Pancreas (tissue), 10 donors: ENCODE results near the gene CACNA2D3. TPM values are rescaled to one million over a fixed set of nuclear protein-coding genes. Genes with fewer than 3 reads are reported as not detected.

ENCODE experiments used
- ATAC-seq, 4 donors: fragments of 200-7000 bp; cut with Tn5 transposase; one replicate each; pipeline versions ENCODE4 v1.8.0 to v1.9.1; 2020; ENCODE audit warnings: mild to moderate bottlenecking in 4 of 4, moderate library complexity in 4 of 4
- DNase-seq, 6 donors: peaks; one replicate each; pipeline ENCODE4 v3.0.0-alpha.2; 2020
- FAIRE-seq: peaks from 2 replicates; lab custom pipeline; 2012; peaks lifted over from hg19 to GRCh38; lab: Jason Lieb, UNC
- H3K27ac ChIP-seq, 4 donors: fragments of 200-600 bp; sonication (generic); 1 replicate in 3 of 4; 2 replicates in 1 of 4; pipeline versions ENCODE4 v1.5.0 to v1.8.0; 2020
- H3K27me3 ChIP-seq, 4 donors: fragments of 200-600 bp; one replicate each; pipeline ENCODE4 v1.8.0; 2021
- H3K36me3 ChIP-seq, 3 donors: fragments of 200-600 bp; sonication (generic) in 1 of 3; one replicate each; pipeline versions ENCODE4 v1.5.0 to v1.8.0; 2020 to 2021
- H3K4me1 ChIP-seq, 3 donors: fragments of 200-600 bp; one replicate each; pipeline ENCODE4 v1.8.0; 2021
- H3K4me3 ChIP-seq, 4 donors: fragments of 200-600 bp; sonication (generic) in 2 of 4; one replicate each; pipeline versions ENCODE4 v1.5.0 to v1.8.0; 2020 to 2021
- H3K9me3 ChIP-seq, 4 donors: fragments of 200-600 bp; one replicate each; pipeline ENCODE4 v1.8.0; 2021
- CTCF ChIP-seq, 4 donors: fragments of 200-600 bp; sonication (generic) in 3 of 4; IDR thresholded peaks; one replicate each; pipeline versions ENCODE4 v1.5.0 to v1.8.0; 2021; ENCODE audit warnings: antibody characterized with exemption in 4 of 4
- WGBS, 2 donors: extraction: QIAGEN DNeasy Blood & Tissue Kit; methylation state at CpG; one replicate each; pipeline ENCODE4 v1.1.7; 2013; 5-methylcytosine and 5-hydroxymethylcytosine counted together
- intact Hi-C, 3 donors: fragments of 100-400 bp; cut with DNase I; formaldehyde crosslinking; loops; one replicate each; pipeline versions ENCODE4 v1.11.1 to v1.14.2; 2022
- polyA plus RNA-seq, 2 donors: library from polyadenylated mRNA; stranded (reverse); fragments of 200-250 nt; gene quantifications; one replicate each; pipeline ENCODE4 v1.2.3, GENCODE V29; 2013
- total RNA-seq, 6 donors: library from RNA; stranded (reverse); fragmentation: NEBNext Ultra II Directional in 4 of 6; extraction: Animal tissue kit (Norgen Biotek cat#: 25700) in 4 of 6; gene quantifications; one replicate each; pipeline versions ENCODE4 v1.2.1 to v1.2.4, GENCODE V29; 2021 to 2023
- donor health status: healthy with polysubstance abuse.
- donor health status: DM: no; HTN: no; CAD: no; lungs with moderate emphysema.
- donor health status: DM: no; HTN: no; CAD: no.
- donor health status: control.
- donor health status: control.
- donor health status: Bipolar disorder and iron deficiency.
- donor health status: DM: yes; HTN: yes; CAD: no.
- donor health status: DM: no; HTN: no; CAD: no.
- donor health status: DM: no; HTN: no; CAD: no.
- donor health status: DM: yes; HTN: yes; CAD: no.

CACNA2D3 gene
- total and polyA plus RNA-seq, 8 donors = 0.19 to 0.75 (median 0.37) TPM; not detected in 2

GRCh38 chr3:54706738-54707137, 584.4 kb downstream of the CACNA2D3 start:
- no peak for DNase-seq
- 91 to 96% methylated on average over 3 of the region's 3 CpGs for WGBS, 2 donors

GRCh38 chr3:54709785-54710184, 587.4 kb downstream of the CACNA2D3 start:
- Histone ChIP-seq H3K36me3 (no peaks in the 10 kb centered on the region), H3K4me3 (no peak overlapping the region), H3K27ac (no peak overlapping the region), H3K27me3 (no peaks in the 10 kb centered on the region), H3K4me1 (no peaks in the 10 kb centered on the region), H3K9me3 (no peaks in the 10 kb centered on the region)
- 75 to 86% methylated on average over 3 of the region's 3 CpGs for WGBS, 2 donors
- no peak for FAIRE-seq
- no peak for TF ChIP-seq CTCF (IDR thresholded peaks at IDR 0.05)
- ATAC-seq = no peak
- intact Hi-C loops = no loop called here
- no peak for DNase-seq

More at GRCh38 chr3:54706738-54707137, 584.4 kb downstream of the CACNA2D3 start:
- ATAC-seq (no peak), FAIRE-seq (no peak)
- intact Hi-C loops = no loop called here
- TF ChIP-seq CTCF (IDR thresholded peaks at IDR 0.05) = no peak
- Histone ChIP-seq H3K27me3 (no peaks in the 10 kb centered on the region), H3K4me3 (no peak overlapping the region), H3K4me1 (no peaks in the 10 kb centered on the region), H3K27ac (no peak overlapping the region), H3K36me3 (no peaks in the 10 kb centered on the region), H3K9me3 (no peaks in the 10 kb centered on the region)

- FAIRE-seq = no peak
- Histone ChIP-seq H3K27me3 (no peaks in the 10 kb centered on the region), H3K4me1 (no peaks in the 10 kb centered on the region), H3K27ac (no peak overlapping the region), H3K36me3 (no peaks in the 10 kb centered on the region), H3K4me3 (no peak overlapping the region), H3K9me3 (no peaks in the 10 kb centered on the region)
- intact Hi-C loops = no loop called here
- DNase-seq = no peak
- no peak for TF ChIP-seq CTCF (IDR thresholded peaks at IDR 0.05)
- WGBS, 2 donors = 63 to 70% methylated on average over 5 of the region's 5 CpGs
- ATAC-seq = no peak
Measured at GRCh38 chr3:54710954-54711353, 588.6 kb downstream of the CACNA2D3 start.

- H3K4me3 ChIP-seq = no peak overlapping the region
- no peak overlapping the region for H3K27ac ChIP-seq
- 61 to 66% methylated on average over 5 of the region's 5 CpGs for WGBS, 2 donors
- no peak for ATAC-seq
- H3K9me3 ChIP-seq = no peaks in the 10 kb centered on the region
- no peak for FAIRE-seq
- TF ChIP-seq CTCF (IDR thresholded peaks at IDR 0.05) = no peak
- no peaks in the 10 kb centered on the region for H3K27me3 ChIP-seq
- H3K36me3 ChIP-seq = no peaks in the 10 kb centered on the region
- H3K4me1 ChIP-seq = no peaks in the 10 kb centered on the region
- no peak for DNase-seq
- intact Hi-C loops = no loop called here
Measured at GRCh38 chr3:54712539-54712938, 590.2 kb downstream of the CACNA2D3 start.

GRCh38 chr3:54713031-54713430, 590.7 kb downstream of the CACNA2D3 start:
- intact Hi-C loops = no loop called here
- Histone ChIP-seq H3K9me3 (no peaks in the 10 kb centered on the region), H3K36me3 (no peaks in the 10 kb centered on the region), H3K4me1 (no peaks in the 10 kb centered on the region), H3K4me3 (no peak overlapping the region), H3K27ac (no peak overlapping the region), H3K27me3 (no peaks in the 10 kb centered on the region)
- no peak for ATAC-seq
- no peak for DNase-seq
- WGBS, 2 donors = 9 to 27% methylated on average over 1 of the region's 1 CpG
- TF ChIP-seq CTCF (IDR thresholded peaks at IDR 0.05) = no peak
- no peak for FAIRE-seq
